ENCODE data around the gene TPRG1L. TPM values are rescaled to one million over a fixed set of nuclear protein-coding genes. Genes with fewer than 3 reads are reported as not detected.
"Not testable (repeated sequence)": the region's sequence is repeated elsewhere in the genome, so short reads cannot be mapped to it uniquely, and the experiment has no call there.

TPRG1L gene
- 10 to 100 TPM; 36.2 to 46.7 (median 37.9) TPM for total RNA-seq
- 24.1 TPM for total RNA-seq (2013)

DNA sequence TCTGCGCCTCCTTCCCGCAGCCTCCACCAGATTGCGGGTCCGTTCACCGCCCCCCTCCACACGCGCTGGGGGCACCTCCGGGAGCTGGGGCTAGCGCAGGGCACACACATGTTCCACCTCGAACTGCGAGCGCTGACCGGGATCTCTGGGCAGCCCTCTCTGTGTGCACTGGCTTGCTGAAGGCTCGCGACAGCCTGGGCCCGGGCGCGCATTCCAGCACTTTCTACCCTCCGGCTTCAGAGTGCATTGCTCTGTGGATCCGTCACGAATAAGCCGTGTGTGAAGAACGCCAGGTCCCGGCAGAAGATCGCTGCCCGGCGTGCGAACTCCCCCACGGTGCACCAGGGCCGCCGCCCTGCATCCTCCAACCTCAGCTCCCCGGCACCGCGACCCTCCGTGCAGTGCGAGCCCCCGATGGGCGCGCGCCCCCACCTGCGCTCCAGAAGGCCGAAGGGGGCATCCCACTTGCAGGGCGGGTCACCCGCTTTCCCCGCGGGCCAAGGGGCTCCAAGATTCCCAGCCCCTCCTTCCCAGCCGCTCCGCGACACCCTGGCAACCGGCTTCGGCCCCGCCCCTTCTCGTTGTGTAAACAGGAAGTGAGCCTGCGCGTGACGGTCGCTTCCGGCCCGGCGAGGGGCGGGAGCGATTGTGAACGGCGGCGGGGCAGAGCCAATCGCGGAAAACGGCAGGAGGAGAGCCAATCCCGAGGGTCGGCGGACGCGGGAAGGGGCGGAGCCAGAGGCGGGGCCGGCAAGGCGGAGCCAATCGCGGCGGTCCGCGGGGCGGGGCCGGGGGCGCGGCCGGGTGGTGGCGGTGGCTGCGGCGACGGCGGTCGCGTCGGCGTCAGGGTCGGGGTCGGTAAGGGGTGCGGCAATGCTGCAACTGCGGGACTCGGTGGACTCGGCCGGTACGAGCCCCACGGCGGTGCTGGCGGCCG lies at the start of gene TPRG1L:
Gene TPRG1L (plus strand): TSS at position 816 of the 937 bp plus-strand sequence. CDS start 58 bp downstream, at position 874.
- DNase-seq, result peak; percentile 98 to 99
- Histone ChIP-seq H3K4me1 (ENCODE audit: control insufficient read depth, insufficient read depth, low read length) (peaks cover 28% of the 10 kb centered on the region), H3K9me3 (ENCODE audit: control insufficient read depth, insufficient read depth, low read length) (no peaks in the 10 kb centered on the region), H3K4me3 (ENCODE audit: low read length) (peak within 1 kb of the TSS; percentile 91), H3K27ac (ENCODE audit: low read length) (peak within 1 kb of the TSS; percentile 68), H3K27me3 (ENCODE audit: control insufficient read depth, insufficient read depth, low read length) (no peaks in the 10 kb centered on the region), H3K36me3 (ENCODE audit: control insufficient read depth, insufficient read depth, low read length) (peaks cover 19% of the 10 kb centered on the region)
- H3K27ac Mint-ChIP-seq, result peak within 1 kb of the TSS; percentile 94 to 99
- WGBS (ENCODE audit: insufficient coverage), result under 1% methylated on average over 108 of the region's 108 CpGs
- intact Hi-C loops (cut with micrococcal nuclease), result no loop called here
- peaks cover 46 to 50% of the 10 kb centered on the region in 2 donors for H3K4me1 Mint-ChIP-seq
- H3K4me3 Mint-ChIP-seq, result peak within 1 kb of the TSS; percentile 99
- no peaks in the 10 kb centered on the region for H3K36me3 Mint-ChIP-seq
- TF ChIP-seq CTCF (IDR thresholded peaks at IDR 0.05), result no peak
- H3K27me3 Mint-ChIP-seq (ENCODE audit: low read depth in 2 of 2), result no peaks in the 10 kb centered on the region
- ATAC-seq, result peak; percentile 95 to 98 (median 95)
- no peaks in the 10 kb centered on the region for H3K9me3 Mint-ChIP-seq

GRCh38 chr1:3575515-3575914 lies 49.3 kb upstream of the TPRG1L start:
- H3K27ac Mint-ChIP-seq; H3K27me3 ChIP-seq (ENCODE audit: control insufficient read depth, insufficient read depth, low read length); H3K4me1 Mint-ChIP-seq; H3K4me3 ChIP-seq (ENCODE audit: low read length); H3K9me3 Mint-ChIP-seq; ATAC-seq; intact Hi-C loops (cut with micrococcal nuclease); H3K4me3 Mint-ChIP-seq; H3K36me3 Mint-ChIP-seq; H3K36me3 ChIP-seq (ENCODE audit: control insufficient read depth, insufficient read depth, low read length); H3K27ac ChIP-seq (ENCODE audit: low read length); H3K4me1 ChIP-seq (ENCODE audit: control insufficient read depth, insufficient read depth, low read length); DNase-seq; H3K9me3 ChIP-seq (ENCODE audit: control insufficient read depth, insufficient read depth, low read length); H3K27me3 Mint-ChIP-seq (ENCODE audit: low read depth in 2 of 2): not testable (repeated sequence)
- WGBS (ENCODE audit: insufficient coverage), result 78% methylated on average over 6 of the region's 6 CpGs

GRCh38 chr1:3575993-3576392 lies 48.8 kb upstream of the TPRG1L start:
- H3K36me3 ChIP-seq (ENCODE audit: control insufficient read depth, insufficient read depth, low read length), result no peaks in the 10 kb centered on the region
- intact Hi-C loops (cut with micrococcal nuclease), result no loop called here
- H3K36me3 Mint-ChIP-seq, result no peaks in the 10 kb centered on the region
- DNase-seq (no peak), ATAC-seq (no peak)
- WGBS (ENCODE audit: insufficient coverage), result 94% methylated on average over 15 of the region's 15 CpGs
- H3K4me1 ChIP-seq (ENCODE audit: control insufficient read depth, insufficient read depth, low read length), result no peaks in the 10 kb centered on the region
- no peak overlapping the region for H3K27ac ChIP-seq (ENCODE audit: low read length)
- H3K9me3 Mint-ChIP-seq, result no peaks in the 10 kb centered on the region
- H3K27ac Mint-ChIP-seq, result no peak overlapping the region
- TF ChIP-seq CTCF (IDR thresholded peaks at IDR 0.05), result no peak
- H3K9me3 ChIP-seq (ENCODE audit: control insufficient read depth, insufficient read depth, low read length), result no peaks in the 10 kb centered on the region
- no peak overlapping the region for H3K4me3 ChIP-seq (ENCODE audit: low read length)
- H3K4me1 Mint-ChIP-seq, result no peaks in the 10 kb centered on the region
- H3K27me3 Mint-ChIP-seq (ENCODE audit: low read depth in 2 of 2), result no peaks in the 10 kb centered on the region
- H3K27me3 ChIP-seq (ENCODE audit: control insufficient read depth, insufficient read depth, low read length), result no peaks in the 10 kb centered on the region
- H3K4me3 Mint-ChIP-seq, result no peak overlapping the region

DNA sequence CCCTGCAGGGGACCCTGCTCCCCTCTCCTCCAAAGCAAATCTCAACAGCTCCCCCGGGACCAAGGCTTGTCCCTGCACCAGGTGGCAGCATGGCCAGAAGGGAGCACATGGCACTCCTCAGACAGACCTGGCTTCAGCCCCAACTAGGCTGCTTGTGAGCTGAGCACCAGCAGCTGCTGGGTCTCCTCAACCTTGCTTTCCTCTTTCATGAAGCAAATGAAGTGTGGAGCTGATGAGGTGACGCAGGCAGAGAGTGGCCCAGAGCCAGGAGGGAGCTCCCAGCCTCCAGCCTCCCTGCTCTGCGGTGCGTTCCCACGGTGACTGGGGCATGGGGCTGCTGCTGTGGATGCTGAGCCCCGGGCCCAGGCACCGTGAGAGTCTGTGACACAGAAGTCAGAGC lies 47.5 kb upstream of the TPRG1L start:
- Histone ChIP-seq H3K9me3 (ENCODE audit: control insufficient read depth, insufficient read depth, low read length) (no peaks in the 10 kb centered on the region), H3K4me1 (ENCODE audit: control insufficient read depth, insufficient read depth, low read length) (no peaks in the 10 kb centered on the region), H3K27me3 (ENCODE audit: control insufficient read depth, insufficient read depth, low read length) (no peaks in the 10 kb centered on the region), H3K36me3 (ENCODE audit: control insufficient read depth, insufficient read depth, low read length) (no peaks in the 10 kb centered on the region), H3K27ac (ENCODE audit: low read length) (no peak overlapping the region), H3K4me3 (ENCODE audit: low read length) (no peak overlapping the region)
- no peak for DNase-seq
- Mint-ChIP-seq H3K4me3 (no peak overlapping the region), H3K4me1 (no peaks in the 10 kb centered on the region), H3K27me3 (ENCODE audit: low read depth in 2 of 2) (no peaks in the 10 kb centered on the region), H3K36me3 (no peaks in the 10 kb centered on the region), H3K27ac (no peak overlapping the region), H3K9me3 (no peaks in the 10 kb centered on the region)
- no peak for TF ChIP-seq CTCF (IDR thresholded peaks at IDR 0.05)
- intact Hi-C loops (cut with micrococcal nuclease), result no loop called here
- no peak for ATAC-seq
- 91% methylated on average over 7 of the region's 7 CpGs for WGBS (ENCODE audit: insufficient coverage)

All from natural killer cell (primary cell).